ENCODE results near the gene TBX4.
"Not testable (repeated sequence)": the region's sequence is repeated elsewhere in the genome, so short reads cannot be mapped to it uniquely, and the experiment has no call there.

Gene TBX4

DNA sequence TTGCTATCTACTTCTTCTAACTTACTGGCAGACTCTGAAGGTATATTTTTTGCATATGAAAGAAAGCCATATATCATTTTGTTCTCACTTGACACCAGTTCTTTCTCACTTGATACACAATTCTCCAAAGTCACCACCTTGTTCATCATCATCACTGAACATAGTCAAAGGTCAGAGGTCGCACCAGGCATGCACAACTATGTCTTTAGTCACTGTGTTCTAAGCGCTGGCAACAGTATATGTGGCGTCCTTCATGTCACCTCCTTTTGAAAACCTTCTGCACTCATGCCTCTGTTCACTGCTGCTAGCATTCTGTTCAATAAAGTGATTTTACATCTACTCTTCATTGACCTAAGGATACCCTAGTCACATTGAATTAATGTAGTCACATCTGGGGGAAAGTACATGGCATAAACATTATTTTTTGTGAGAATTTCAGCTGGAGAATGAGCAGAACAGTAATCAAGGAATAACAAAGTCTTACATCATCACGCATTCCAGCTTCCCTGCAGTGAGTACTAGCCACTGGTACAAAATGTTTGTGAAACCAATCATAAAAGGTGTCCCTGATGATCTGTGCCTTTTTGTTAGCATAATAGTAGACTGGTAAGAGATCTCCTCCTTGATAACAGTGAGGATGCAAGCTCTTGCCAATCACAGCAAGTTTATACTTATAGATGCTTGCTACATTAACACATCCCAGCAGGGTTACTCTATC is 20.5 kb upstream of the TBX4 start:
- no peak for DNase-seq

DNA sequence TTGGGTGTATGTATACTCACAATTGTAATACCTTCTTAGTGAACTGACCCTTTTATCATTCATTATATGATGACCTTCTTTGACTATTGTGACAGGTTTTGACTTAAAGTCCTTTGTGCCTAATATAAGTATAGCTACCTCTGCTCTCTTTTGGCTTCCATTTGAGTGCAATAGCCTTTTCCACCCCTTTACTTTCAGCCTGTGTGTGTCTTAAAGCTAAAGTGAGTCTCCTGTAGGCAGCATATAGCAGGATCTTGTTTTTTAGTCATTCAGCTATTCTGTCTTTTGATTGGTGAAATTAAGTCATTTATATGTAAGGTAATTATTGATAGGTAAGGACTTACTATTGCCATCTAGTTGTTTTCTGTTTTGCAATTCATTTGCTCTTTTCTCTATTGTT is 15.9 kb upstream of the TBX4 start:
- no peak for DNase-seq

DNA sequence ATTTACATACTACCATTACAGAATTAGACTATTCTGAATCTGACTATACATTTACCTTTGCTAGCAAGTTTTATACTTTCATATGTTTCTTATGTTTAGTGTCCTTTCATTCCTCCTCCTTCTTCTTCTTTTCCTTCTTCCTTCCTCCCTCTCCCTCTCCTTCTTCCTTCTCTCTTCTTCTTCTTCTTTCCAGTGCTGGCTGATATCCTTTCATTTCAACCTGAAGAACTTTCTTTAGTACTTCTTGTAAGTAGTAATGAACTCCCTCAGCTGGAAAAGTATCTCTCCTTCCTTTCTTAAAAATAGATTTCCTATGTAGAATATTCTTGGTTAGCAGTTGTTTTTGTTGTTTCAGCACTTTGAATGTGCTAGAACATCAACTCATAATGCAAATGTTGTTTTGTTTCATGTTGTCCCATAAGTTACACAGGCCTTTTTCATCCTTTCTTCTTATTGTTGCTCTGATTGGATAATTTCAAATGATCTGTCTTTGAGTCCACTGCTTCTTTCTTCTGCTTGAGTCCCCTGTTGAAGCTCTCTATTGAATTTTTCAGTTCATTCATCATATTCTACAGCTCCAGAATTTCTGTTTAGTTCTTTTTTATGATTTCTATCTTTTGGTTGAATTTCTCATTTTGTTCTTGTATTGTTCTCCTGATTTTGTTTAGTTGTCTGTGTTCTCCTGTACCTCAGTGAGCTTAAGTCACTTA is 15.1 kb upstream of the TBX4 start:
- no peak for DNase-seq

DNA sequence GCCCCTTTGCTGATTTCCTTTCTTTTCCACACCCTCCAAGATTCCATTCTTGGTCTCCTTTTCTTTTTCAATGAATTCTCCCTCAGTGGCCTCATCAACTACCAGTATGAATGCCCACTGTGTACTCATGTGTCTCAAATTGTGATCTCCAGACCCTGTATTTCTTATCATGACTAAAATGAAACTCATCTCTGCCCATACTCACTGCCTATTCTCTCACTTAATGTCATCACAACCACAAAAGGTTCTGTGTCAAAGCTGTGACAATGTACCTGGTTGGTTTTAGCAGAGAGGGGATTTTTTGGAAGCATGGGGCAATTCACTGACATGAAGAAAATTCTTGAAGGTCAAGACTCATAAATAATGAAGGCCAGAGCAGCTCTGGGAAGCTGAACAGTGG is 11.5 kb upstream of the TBX4 start:
- DNase-seq, result no peak

DNA sequence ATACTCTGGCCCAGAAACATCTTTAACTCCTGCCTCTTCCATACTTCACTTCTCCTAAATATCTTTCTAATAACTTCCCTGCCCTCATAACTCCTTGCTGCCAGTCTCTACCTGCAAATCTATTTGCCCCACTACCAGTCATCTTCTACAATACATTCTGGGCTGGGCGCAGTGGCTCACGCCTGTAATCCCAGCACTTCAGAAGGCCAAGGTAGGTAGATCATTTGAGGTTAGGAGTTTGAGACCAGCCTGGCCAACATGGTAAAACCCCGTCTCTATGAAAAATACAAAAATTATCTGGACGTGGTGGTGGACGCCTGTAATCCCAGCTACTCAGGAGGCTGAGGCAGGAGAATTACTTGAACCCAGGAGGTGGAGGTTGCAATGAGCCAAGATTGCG is 10.7 kb upstream of the TBX4 start:
- DNase-seq, result not testable (repeated sequence)

DNA sequence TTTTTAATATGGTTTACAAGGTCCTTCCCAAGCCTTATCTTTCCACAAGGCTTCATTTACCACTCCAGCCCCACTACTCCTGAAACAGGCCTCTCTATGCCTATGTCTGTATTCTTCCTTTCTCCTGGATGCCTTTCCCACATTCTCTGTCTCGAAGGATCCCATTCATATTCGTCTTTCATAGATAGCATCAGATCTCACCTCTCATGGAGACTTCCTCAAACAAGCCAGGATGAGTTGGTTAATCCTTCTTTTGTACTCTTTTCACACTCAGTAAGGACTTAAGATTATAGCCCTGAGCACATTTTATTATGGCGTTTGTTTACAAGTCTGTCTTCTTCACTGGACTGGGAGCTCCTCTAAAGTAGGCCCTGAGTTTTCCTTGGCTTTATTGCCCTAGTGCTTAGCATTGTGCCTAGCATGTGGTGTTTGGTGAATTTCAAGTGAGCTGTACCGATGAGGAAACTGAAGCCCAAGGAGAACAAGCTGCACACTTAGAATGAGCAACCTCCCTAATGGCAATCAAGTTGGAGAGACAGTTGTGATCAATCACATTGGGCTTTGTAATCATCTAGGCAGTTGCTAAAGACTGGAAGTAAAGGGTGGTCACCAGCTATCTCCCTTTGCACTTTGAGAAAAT is 10.0 kb upstream of the TBX4 start:
- DNase-seq, result no peak

DNA sequence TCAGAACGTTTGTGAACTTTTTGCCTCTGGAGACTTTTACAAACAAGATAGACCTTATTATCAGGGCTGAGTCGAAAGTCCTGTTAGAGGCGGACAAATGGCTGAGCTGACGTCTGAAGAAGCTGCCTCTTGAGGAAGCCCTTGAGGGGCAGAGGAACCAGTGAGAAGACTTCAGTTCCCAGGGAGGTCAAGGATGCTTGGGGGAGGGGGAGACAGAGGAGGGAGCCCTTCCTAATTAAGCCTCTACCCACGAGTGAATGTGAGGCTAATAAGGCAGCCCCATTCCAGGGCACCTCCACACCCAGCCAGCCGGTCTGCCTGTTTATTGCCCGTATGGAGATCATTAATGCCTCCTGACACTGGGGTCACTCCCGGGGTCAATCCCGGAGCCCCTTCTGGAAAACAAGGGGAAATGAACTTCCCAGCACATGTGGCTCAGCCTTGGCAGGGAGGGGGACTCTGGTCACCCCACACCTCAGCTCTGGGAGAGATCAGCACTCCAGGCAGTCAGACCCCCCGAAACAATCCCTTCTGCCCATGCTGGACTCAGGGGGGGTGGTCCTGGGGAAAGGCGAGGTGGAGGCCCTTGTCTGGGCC is 9.2 kb upstream of the TBX4 start:
- DNase-seq, result no peak

DNA sequence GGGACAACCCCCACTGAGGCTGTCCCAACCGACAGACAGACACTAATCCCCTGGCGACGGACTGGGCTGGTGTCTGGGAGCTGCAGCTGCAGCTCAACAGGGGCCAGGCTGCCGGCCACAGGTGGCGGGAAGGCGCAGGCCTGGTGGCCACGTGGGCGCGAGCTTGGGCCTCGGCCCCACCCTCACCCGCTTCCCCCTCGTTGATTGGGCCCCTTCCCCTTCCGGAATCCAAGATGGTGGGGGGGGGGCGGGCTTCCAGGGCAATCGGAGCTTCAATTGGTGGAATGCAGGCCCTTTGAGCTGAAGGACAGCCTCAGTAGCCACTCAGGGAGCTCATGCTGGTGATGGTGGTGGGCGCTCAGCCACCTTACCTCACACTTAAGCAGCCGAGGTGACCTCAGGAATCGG is 8.7 kb upstream of the TBX4 start:
- DNase-seq, result no peak

DNA sequence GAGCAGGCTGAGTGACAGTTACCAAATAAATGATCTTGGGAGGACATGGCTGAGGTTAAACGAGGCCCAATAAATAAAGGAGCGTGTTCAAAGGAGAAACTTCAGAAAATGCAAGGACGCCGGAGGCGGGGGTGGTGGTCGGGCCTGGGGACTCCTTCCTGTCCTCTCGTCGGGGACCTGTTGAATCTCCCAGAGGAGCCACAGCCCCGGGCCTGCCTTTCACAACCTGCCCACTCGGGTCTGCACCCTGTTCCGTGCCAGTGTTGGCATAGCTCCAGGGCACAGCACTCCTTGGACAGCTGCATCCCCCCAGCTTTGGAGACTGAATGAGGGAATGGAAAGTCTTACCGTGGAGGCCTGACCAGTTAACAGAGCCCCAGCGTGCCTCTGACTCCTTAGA is 8.1 kb upstream of the TBX4 start:
- DNase-seq, result no peak

DNA sequence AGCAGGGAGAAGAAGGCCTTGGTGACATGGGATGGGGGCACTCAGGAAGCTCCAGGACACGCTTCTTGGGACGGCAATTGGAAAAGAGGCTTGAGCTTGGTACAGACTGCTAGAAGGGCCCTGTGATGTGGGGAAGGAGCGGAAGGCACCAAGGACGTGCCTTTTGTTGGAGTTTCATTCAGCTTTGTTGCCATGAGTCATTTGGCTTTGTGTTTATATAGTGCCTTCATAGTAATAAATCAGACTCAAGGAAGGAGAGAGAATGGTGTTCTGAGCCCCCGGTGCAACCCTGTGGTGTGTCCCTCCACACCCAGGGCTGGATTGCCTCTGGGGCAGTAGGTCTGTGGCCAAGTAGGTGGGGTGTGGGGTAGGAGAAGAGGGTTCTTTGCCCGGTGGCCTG is 7.4 kb upstream of the TBX4 start:
- DNase-seq, result no peak

DNA sequence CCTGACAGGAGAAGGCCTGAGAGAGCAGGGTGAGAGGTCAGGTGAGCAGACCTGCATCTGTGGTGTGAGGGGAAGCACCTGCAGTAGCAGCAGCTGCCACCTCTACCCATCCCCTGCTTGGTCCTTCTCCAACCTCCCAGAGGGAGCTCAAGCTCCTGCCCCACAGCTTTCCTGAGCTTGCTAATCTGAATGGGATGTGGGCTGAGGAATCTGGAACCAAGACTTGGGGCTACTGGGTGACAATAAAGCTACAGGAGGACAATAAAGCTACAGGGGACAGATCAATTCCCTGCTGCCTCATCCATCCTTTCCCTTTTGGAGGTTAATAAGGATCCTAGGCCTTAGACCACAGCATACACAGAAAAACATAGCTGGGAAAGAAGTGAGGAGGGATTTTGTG is 4.9 kb upstream of the TBX4 start:
- DNase-seq, result no peak

DNA sequence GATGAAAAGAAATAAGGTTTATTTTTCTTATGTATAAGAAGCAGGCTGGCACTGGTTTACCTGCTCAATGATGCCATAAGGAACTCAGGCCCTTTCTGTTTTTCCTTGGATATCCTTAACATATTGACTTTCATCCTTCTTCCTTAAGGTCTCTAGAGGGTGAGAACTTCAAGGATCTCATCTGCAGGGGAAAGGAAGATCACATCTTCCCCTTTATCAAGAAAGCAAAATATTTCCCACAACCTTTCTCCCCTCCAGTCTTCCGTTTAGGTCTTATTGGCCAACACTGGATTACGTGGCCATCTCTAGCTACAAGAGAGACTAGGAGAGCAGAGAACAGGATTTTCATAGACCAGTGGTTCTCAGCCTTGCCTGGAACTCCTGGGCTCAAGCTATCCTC is 4.2 kb upstream of the TBX4 start:
- no peak for DNase-seq

DNA sequence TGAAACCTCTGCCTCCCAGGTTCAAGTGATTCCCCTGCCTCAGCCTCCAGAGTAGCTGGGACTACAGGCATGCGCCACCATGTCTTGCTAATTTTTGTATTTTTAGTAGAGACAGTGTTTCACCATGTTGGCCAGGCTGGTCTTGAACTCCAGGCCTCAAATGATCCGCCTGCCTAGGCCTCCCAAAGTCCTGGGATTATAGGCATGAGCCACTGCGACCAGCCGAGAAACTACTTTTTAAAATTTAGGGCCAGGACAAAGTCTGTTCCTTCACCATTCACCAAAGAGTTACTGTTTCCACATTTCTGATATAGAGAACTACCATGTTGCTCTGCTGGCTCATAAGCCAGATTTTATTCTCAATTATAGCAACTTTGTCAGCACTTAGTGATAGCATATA is 3.1 kb upstream of the TBX4 start:
- DNase-seq, result not testable (repeated sequence)

DNA sequence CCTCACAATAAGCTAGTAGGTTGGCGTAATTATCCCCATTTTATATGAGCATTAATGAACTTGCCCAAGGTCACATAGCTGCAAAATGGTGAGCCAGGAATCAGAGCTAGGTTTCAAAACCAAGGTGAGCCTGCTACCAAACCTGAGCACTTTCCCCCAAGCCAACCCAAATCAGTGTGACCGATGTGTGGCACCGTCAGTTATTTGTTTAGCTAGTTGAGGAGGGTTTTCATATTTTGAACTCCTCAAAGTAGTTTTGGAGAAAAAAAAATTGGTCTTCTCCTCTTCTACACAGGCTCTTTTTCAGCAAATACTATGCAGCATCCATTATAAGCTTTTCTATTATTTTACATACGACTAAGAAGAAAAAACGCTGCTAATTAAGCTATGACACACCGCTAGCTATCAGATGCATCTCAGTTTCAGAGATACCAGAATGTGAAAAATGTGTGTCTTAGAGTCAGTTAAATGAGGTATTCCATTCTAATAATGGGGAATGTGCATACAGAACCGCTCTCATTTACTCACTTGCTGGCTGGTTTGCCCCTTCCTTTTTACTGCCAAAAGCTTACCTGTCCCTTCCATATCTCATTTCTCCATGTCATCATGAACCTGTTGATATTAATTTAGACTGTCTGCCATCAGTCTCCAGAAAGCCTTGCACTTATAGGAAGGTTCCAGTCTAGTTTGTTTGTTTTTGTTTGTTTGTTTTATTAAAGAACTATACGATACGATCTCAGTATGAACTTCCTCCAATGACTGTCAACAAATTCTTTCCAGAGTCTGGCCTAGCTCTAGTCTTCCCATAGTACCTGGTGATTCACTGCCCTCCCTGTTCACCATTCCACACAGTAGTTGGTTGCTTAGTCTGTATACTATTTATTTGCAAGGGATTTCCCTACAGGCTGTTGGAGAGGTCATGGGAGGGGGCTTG is 2.2 kb upstream of the TBX4 start:
- no peak for DNase-seq

DNA sequence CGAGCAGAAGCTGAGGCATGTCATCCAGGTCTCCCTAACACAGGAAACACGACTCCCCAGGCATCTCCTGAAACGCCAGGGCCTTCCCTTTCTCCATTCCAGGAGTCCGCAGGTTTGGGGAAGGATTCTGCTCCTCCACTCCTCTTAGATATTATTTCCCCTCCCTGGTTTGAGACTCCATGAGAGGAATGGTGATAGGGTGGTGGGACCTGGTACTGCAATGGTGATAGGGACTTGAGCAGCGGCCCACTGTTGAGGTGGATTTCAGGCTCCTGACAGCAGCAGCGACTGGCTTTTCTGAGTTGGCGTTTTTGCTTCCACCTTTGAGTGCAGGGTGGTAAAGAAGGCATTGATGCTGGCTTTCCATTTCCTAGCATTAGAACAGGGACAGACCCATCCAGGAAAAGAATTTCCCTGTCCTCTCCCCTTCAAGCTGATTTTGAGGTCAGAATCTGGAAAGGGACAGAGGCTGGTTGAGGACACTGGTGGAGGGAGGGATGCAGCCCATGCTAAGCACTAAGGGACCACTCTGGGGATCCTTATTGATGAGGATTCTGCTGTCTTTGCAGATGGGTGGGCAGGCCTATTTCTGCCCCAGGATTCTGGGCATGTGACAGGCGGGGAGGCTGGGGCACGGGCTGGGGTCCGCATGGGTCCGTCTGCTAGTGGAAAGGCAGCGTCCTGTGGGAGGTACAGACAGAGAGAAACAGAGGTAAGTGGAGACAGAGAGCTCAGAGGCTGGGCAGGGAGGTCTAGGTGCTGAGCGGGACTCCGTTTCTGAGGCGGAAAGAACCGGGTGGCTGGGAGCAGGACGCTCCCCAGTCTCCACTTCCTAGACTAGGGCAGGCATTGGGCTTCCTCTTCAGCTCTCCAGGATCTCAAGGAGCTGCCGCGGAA is 1.3 kb upstream of the TBX4 start:
- no peak for DNase-seq

DNA sequence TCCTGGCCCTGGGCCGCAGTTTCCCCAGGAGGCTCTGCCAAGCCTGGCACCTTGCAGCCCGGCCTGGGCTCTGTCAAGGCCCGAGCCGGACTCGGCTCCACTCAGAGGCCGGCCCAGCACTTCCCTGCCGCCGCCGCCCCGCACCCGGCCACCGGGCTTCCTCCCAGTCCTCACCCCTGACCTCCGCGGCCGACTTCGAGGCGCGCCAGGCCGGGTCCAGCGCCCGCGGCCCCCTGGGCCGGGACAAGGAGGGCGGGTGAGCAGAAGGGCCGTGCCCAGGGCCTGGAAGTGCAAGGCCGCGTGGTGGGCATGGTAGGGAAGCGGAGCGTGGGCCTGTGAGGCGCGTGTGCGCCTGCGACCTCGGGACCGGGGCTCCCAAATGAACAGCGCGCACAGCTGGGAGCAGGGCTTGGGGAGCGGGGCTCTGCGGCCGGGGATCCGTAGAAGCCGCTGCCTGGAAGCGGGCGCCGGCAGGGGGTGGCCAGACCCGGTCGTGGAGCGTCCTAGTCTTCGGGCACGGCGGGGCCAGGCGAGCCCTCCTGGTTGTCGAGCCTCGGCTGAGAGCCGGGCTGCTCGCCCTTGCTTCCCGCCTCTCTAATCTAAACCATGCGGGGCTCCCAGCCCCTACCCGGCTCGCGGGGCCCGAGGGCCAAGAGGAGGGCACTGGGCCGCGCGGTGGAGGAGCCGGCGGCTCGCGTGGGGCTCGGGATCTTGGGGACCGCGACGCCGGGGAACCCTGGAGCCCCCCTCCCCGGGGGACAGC is 503 bp upstream of the TBX4 start:
- DNase-seq, result no peak

DNA sequence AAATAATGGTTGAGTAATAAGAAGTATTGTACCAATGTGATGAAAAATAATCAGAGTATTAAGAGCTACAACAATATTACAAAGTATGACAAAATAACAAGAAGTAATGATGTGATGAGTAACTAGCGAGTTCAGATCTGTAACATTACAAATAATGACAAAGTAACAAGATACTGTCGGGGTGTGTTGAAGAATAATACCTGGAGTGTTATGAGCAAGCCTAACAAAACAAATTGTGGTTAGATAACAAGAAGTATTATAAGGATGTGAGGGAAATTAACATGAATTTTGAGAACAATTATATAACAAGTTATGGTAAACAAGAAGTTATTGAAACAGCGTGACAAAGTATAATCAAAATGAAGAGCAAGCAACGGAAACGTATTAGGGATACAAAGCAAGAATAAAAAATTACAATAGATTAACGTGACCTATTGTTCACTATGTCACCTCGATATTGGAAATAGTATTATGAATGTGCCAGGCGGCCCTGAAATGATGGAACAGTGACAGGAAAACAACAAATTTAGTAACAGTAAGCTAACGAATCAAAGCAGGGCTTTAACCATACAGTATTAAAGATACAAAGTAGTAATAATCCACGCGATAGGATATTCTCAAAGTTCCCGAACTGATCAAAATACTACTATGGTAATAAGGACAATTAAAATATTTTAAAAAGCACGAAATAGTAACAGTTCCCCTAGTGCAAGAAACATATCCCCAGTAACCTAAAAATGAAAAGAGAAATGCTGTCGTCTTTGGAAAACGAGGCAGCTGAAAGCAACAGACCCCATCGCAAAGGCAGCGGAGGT is 1.6 kb downstream of the TBX4 start:
- no peak for DNase-seq

DNA sequence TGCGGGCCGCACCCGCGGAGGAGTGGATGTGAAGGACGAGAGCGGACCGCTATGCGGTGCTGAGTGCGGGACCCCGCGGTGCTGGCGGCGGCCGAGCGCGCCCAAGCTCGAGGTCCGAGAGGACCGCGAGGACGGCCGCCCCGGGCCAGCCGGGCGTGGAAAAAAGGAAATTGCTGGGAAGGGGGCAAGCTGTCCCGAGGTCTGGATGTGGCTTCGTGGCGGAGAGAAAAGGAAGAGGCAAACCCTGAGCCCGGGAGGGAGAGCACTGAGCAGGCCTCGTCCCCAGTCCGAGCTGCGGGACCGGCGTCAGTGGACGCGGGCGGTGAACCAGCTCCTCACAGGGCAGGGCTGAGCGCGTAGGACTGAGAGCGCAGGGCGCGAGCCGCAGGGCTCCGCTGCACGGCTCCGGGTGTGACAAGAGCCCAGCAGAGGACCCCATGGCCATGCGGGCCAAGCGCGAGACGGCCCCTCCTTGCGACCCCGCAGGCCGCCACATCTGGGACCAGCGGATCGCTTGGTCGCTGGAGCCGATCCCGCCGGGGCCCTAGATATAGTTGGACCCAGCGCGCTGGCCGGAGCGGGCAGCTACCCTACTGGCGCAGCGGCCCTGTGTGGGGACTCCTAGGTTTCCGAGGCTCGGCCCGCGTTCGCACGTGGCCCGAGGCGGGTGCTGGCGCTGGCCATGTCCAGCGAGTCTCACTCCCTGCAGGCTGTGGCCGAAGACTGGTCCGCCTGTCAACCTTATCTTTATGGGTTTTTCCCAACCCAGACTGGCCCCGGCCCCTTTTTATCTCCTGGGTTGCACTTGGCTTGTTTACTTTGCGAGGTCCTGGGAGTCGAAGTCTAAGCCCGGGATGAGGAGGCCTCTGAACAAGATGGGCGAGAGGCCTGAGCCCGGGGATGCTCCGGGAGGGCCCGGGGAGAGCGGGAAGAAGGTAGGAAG is 2.4 kb downstream of the TBX4 start:
- no peak for DNase-seq

All from OCI-M1 (cell line).